Loucy (cell line): ENCODE results near the gene CRACDL.

ENCODE experiments used
- H2AFZ ChIP-seq: fragments of 200-600 bp; sonication (generic); 2 replicates; pipeline ENCODE4 v1.6.0; 2016; ENCODE audit warnings: antibody characterized with exemption, mild to moderate bottlenecking, low read length, moderate library complexity
- H3F3A ChIP-seq: fragments of 200-600 bp; 2 replicates; pipeline ENCODE4 v1.6.0; 2016; ENCODE audit warnings: antibody characterized with exemption, low read depth, mild to moderate bottlenecking
- H3K27me3 ChIP-seq: fragments of 200-600 bp; sonication (generic); 2 replicates; pipeline ENCODE4 v1.6.1; 2014; ENCODE audit warnings: low read length, mild to moderate bottlenecking; ENCODE audit not compliant: insufficient read depth, poor library complexity, severe bottlenecking
- H3K36me3 ChIP-seq: fragments of 200-600 bp; sonication (generic); 2 replicates; pipeline ENCODE4 v1.6.1; 2016; ENCODE audit warnings: low read length; ENCODE audit not compliant: insufficient read depth
- H3K4me1 ChIP-seq: fragments of 200-600 bp; sonication (generic); 2 replicates; pipeline ENCODE4 v1.5.1; 2014; ENCODE audit warnings: low read length, mild to moderate bottlenecking; ENCODE audit not compliant: insufficient read depth, poor library complexity, severe bottlenecking
- H3K4me2 ChIP-seq: fragments of 200-600 bp; sonication (generic); 2 replicates; pipeline ENCODE4 v1.6.0; 2014; ENCODE audit warnings: antibody characterized with exemption, low read length, low read depth, mild to moderate bottlenecking; ENCODE audit not compliant: poor library complexity, severe bottlenecking
- H3K4me3 ChIP-seq: fragments of 200-600 bp; sonication (generic); 2 replicates; pipeline ENCODE4 v1.5.1; 2014; ENCODE audit warnings: low read length, mild to moderate bottlenecking, mixed read lengths; ENCODE audit not compliant: poor library complexity, severe bottlenecking
- H3K79me2 ChIP-seq: fragments of 200-600 bp; sonication (generic); 2 replicates; pipeline ENCODE4 v1.6.1; 2014; ENCODE audit warnings: low read length; ENCODE audit not compliant: insufficient read depth
- H3K9ac ChIP-seq: fragments of 200-600 bp; sonication (generic); 2 replicates; pipeline ENCODE4 v1.6.0; 2014; ENCODE audit warnings: mild to moderate bottlenecking, low read depth, low read length, moderate library complexity; ENCODE audit not compliant: poor library complexity, severe bottlenecking
- H3K9me2 ChIP-seq: fragments of 200-600 bp; sonication (generic); replicated peaks from 2 replicates; pipeline ENCODE4 v1.6.1; 2016; ENCODE audit warnings: low read depth, low read length, mixed read lengths
- H3K9me3 ChIP-seq: fragments of 200-600 bp; sonication (generic); 2 replicates; pipeline ENCODE4 v1.6.1; 2014; ENCODE audit warnings: mild to moderate bottlenecking, antibody characterized with exemption, low read length, low read depth; ENCODE audit not compliant: insufficient read depth
- H4K20me1 ChIP-seq: fragments of 200-600 bp; sonication (generic); 2 replicates; pipeline ENCODE4 v1.6.0; 2014; ENCODE audit warnings: antibody characterized with exemption, low read length, mild to moderate bottlenecking; ENCODE audit not compliant: insufficient read depth, poor library complexity, severe bottlenecking
- EZH2phosphoT487 ChIP-seq: fragments of 200-600 bp; IDR thresholded peaks from 2 replicates; pipeline ENCODE4 v1.6.1; 2018; ENCODE audit warnings: antibody characterized with exemption, mild to moderate bottlenecking, moderate library complexity, borderline replicate concordance
- TF ChIP-seq, protein P1 (sequence below): fragments of 200-600 bp; sonication (generic); conservative IDR thresholded peaks from 2 replicates; pipeline ENCODE4 v1.5.1; 2014; ENCODE audit warnings: mild to moderate bottlenecking, antibody characterized with exemption, low read length

CRACDL gene

DNA sequence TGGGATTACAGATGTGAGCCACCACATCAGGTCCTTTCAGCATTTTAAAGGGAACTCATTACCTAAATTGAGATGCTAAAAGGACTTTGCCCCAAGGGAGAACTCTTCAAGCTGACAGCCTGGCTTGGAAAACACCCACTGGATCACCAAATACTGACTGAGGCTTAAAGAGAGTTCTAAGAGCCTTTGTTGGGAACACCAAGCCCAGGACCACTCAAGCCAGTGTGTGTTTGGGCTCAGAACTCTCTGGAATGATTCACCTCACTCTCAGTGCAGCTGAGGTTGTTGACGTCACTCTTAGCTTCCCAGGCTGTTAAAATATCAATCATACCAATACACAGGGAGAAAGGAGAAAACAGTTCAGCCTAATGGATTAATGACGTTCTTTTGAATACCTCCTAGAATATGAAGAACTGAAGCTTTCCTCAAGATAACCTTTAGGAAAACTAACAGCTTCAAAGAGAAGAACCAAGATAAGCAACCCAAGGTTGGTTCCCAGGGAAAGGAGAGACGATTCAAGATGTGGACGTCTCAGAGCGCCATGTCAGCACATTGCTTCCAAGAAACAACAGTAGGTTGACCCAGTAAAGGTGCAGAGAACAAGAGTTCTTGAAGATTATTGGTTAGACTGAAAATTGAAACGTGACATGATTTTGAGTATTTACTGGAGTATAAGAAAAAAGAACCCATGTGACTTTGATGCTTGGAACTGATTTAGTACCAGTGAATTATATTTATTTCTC lies 157.1 kb downstream of the CRACDL start:
- no peak overlapping the region for H3K9ac ChIP-seq
- no peaks in the 10 kb centered on the region for H3K27me3 ChIP-seq
- no peaks in the 10 kb centered on the region for H3K36me3 ChIP-seq
- H3K4me2 ChIP-seq: no peak overlapping the region
- no peak for TF ChIP-seq EZH2phosphoT487
- TF ChIP-seq, protein P1, sequence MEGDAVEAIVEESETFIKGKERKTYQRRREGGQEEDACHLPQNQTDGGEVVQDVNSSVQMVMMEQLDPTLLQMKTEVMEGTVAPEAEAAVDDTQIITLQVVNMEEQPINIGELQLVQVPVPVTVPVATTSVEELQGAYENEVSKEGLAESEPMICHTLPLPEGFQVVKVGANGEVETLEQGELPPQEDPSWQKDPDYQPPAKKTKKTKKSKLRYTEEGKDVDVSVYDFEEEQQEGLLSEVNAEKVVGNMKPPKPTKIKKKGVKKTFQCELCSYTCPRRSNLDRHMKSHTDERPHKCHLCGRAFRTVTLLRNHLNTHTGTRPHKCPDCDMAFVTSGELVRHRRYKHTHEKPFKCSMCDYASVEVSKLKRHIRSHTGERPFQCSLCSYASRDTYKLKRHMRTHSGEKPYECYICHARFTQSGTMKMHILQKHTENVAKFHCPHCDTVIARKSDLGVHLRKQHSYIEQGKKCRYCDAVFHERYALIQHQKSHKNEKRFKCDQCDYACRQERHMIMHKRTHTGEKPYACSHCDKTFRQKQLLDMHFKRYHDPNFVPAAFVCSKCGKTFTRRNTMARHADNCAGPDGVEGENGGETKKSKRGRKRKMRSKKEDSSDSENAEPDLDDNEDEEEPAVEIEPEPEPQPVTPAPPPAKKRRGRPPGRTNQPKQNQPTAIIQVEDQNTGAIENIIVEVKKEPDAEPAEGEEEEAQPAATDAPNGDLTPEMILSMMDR: no peak
- H3F3A ChIP-seq: no peaks in the 10 kb centered on the region
- no peak overlapping the region for H3K4me3 ChIP-seq
- no peaks in the 10 kb centered on the region for H4K20me1 ChIP-seq
- H3K9me2 ChIP-seq: no peaks in the 10 kb centered on the region
- peaks cover 11% of the 10 kb centered on the region; the same call in 1 of the 2 replicates for H3K9me3 ChIP-seq
- no peaks in the 10 kb centered on the region for H3K4me1 ChIP-seq
- H3K79me2 ChIP-seq: no peaks in the 10 kb centered on the region
- no peak overlapping the region for H2AFZ ChIP-seq

DNA sequence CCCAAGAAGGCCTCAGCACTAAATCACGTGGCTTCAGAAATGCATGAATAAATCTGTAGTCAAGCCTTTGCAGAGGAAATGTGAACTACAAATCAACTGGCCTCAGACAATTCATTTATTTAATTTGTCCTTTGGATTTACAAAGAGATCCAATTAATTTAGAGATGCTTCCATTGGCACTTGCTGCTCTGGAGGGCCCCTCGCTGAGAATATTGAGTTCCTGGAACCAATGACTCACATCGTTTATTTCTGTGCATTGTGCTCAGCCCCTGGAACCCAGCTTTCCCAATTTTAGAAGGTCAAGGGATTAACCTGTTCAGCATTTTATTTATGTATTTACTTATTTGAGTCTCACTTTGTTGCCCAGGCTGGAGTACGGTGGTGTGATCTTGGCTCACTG lies 157.9 kb downstream of the CRACDL start:
- H3K4me1 ChIP-seq: no peaks in the 10 kb centered on the region
- peaks cover 11% of the 10 kb centered on the region; the same call in 1 of the 2 replicates for H3K9me3 ChIP-seq
- no peak overlapping the region for H3K4me3 ChIP-seq
- H3K9ac ChIP-seq: no peak overlapping the region
- H2AFZ ChIP-seq: no peak overlapping the region
- no peaks in the 10 kb centered on the region for H4K20me1 ChIP-seq
- H3K79me2 ChIP-seq: no peaks in the 10 kb centered on the region
- no peaks in the 10 kb centered on the region for H3K36me3 ChIP-seq
- H3F3A ChIP-seq: no peaks in the 10 kb centered on the region
- H3K27me3 ChIP-seq: no peaks in the 10 kb centered on the region
- TF ChIP-seq, protein P1: no peak
- TF ChIP-seq EZH2phosphoT487: no peak
- no peaks in the 10 kb centered on the region for H3K9me2 ChIP-seq
- H3K4me2 ChIP-seq: no peak overlapping the region

DNA sequence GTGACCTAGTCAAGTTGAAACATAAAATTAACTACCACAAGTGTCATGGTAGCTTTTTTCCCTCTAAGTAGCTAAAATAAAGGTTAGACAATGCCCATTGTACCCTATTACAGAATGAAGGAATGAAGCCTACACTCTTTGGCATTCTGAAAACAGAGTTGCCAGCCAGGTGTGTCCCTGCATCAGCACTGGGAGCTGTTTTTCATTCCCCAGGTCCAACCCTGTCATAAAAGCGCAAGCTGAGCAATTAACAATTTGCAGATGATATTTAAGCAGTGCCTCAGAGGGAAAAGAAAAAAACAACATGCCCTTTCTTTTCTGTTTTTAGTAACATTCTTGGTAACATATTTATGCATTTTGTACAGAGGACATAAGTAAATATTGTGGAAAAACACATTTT lies 158.3 kb downstream of the CRACDL start:
- no peaks in the 10 kb centered on the region for H3K36me3 ChIP-seq
- no peak overlapping the region for H3K4me3 ChIP-seq
- H4K20me1 ChIP-seq: no peaks in the 10 kb centered on the region
- H3K79me2 ChIP-seq: no peaks in the 10 kb centered on the region
- H3K9me2 ChIP-seq: no peaks in the 10 kb centered on the region
- H2AFZ ChIP-seq: no peak overlapping the region
- peaks cover 4% of the 10 kb centered on the region for H3K4me1 ChIP-seq
- no peaks in the 10 kb centered on the region for H3K27me3 ChIP-seq
- no peaks in the 10 kb centered on the region for H3F3A ChIP-seq
- H3K9me3 ChIP-seq: peaks cover 11% of the 10 kb centered on the region; the same call in 1 of the 2 replicates
- no peak overlapping the region for H3K9ac ChIP-seq
- H3K4me2 ChIP-seq: no peak overlapping the region
- no peak for TF ChIP-seq EZH2phosphoT487
- TF ChIP-seq, protein P1: no peak
